GM12874 (cell line): Measurements from ENCODE around the gene CRYBG1.

Source experiments
- TF ChIP-seq, protein P1 (sequence below): IDR thresholded peaks from 2 replicates; pipeline ENCODE4 v1.5.1; 2011; ENCODE audit warnings: low read depth, mild to moderate bottlenecking, control low read depth, low read length, moderate library complexity; ENCODE audit not compliant: insufficient read depth

Gene CRYBG1

DNA sequence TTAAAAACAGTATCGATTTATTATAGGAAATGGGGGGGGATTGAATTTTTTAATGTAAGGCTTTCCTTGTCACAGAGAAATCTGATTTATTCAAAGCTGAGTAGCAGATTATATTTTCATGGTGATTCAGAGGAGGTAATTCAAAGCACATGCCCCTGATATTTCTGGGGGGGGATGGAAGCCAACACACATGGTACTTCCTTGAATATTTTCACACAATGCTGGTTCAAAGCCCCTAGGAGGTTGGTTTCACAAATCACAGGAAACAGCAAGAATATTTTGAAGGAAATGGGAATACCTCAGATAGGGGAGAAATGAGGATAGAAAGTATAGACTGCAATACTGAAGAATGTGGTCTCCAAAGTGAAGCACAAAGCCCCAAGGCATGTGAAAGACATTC is 170.0 kb downstream of the CRYBG1 start:
- TF ChIP-seq, protein P1, sequence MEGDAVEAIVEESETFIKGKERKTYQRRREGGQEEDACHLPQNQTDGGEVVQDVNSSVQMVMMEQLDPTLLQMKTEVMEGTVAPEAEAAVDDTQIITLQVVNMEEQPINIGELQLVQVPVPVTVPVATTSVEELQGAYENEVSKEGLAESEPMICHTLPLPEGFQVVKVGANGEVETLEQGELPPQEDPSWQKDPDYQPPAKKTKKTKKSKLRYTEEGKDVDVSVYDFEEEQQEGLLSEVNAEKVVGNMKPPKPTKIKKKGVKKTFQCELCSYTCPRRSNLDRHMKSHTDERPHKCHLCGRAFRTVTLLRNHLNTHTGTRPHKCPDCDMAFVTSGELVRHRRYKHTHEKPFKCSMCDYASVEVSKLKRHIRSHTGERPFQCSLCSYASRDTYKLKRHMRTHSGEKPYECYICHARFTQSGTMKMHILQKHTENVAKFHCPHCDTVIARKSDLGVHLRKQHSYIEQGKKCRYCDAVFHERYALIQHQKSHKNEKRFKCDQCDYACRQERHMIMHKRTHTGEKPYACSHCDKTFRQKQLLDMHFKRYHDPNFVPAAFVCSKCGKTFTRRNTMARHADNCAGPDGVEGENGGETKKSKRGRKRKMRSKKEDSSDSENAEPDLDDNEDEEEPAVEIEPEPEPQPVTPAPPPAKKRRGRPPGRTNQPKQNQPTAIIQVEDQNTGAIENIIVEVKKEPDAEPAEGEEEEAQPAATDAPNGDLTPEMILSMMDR = no peak

DNA sequence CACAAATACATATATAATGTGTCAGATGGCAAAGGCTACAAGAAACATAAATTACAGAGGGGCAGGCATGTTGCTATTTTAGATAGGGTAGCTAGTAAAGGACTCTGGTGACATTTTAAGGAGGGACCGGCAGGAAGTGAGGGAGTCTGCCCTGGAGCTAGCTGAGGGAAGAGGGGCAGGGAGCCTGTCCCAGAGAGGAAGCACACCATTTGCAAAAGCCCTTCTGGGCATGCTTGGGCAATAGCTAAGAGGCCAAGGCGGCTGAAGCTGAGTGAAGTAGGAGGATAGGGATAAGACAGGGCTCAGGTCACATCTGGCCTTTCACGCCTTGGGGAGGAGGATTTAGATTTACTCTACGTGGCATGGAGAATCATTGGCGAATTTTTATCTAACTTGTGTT is 172.5 kb downstream of the CRYBG1 start:
- TF ChIP-seq, protein P1 = no peak

DNA sequence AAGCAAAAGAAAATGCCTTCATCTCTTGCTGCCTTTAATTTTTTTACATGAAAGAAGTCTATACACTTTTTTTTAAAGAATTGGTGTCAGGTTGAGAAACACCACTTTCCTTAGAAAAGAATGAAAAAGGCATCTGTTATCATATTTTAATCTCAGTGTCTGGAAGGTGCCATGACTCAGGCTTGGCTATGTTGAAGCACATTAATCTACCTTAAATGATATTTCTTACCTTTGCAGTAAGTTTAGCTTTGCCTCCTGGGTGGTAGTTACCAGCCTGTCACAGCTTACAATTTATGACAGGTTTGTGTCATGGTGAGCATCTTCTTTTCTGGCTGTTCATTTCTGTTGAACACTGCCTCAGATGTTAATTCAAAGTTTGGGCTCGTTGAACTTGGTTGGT is 173.5 kb downstream of the CRYBG1 start:
- TF ChIP-seq, protein P1 = no peak

DNA sequence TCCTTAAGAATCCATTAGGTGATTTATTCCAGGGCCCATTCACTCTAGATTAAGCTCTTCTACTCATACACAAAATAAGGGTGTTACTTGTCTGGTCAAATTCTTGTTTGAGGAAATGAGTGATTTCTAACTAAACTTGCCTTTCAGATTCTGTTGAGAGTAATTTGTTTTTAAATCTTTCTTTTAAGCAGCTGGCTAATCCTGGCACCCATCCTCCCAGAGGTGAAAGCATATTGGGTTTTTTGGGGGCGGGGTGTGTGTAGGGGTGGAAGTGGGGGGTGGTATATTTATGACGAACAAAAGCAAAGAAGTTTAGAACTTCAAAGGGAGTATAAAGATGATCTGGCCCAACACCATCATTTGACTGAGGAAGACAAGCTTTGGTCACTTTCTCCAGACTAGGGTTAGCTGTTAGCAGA is 174.1 kb downstream of the CRYBG1 start:
- TF ChIP-seq, protein P1 = no peak

DNA sequence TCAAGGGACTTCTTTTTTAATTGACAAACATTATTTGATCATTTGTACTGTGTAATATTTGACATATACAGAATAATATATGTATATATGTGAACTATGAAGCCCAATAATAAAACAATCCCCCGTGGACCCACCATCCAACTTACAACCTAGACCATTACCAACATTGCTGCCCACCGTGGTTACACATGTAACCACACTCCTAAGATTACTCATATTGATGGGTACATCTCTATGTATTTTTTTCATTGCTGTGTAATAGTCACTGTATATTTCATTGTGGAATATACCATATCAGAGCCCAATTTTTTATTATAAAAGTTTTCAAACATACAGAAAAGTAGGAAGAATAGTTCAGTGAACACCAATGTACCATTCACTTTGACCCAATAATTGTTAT is 174.5 kb downstream of the CRYBG1 start:
- TF ChIP-seq, protein P1 = no peak

DNA sequence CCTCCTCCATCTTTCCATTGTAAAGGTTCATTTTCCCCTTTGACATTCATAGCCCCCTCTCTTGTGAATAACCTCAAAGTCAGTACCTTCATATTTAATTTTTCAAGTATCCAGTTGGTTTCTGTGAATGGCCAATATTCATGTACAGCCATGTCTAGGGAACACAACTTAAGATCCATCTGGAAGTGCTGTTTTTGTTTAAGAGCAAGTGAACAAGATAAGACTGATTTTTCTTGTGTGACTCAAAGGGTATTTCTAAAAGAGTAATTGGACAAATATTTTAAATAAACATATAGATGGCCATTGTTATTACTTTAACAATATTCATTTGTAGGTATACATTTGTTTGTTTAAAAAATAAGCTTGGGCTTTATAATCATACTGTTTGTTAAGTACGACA is 175.8 kb downstream of the CRYBG1 start:
- TF ChIP-seq, protein P1 = no peak

DNA sequence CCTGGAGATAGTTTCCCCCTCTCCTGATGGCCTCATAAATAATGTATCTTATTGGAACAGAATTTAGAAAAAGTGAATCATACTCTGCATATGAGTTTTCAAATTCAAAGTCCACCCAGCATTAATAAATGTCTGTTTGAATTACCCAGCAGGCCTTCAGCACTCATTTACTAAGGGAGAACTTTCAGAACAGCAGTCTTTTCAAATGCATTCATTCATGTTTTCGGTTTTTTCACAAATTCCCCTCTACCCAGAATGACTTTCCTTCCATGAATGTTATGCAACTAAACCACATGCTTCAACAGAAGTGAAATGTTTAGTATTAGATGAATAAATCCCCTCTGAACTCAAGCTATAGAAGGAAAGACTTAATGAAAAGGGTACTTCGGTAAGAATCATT is 176.3 kb downstream of the CRYBG1 start:
- TF ChIP-seq, protein P1 = no peak

DNA sequence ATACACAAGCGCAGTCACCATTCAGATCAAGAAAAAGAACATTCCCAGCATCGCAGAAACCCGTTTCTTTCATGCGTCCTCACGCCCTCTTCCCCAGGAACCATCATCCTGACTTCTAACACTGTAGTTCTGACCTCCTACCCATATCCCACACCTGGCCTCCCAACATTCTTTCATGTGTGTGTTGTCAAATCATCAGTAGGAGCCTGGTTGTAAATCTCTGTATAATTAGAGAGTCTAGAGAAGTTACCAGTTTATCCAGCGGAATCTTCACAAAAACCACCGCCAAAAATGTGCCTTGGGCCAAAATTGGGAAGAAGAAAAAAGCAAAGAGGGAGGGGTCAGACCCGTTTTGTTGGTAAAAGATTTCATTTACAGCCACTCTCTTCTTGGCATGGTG is 177.1 kb downstream of the CRYBG1 start:
- TF ChIP-seq, protein P1 = no peak
